Activated CD8-positive, alpha-beta memory T cell treated with anti-CD3 and anti-CD28 coated beads, Interleukin-2, amount 50 U/mL, for 1 hour (primary cell): ENCODE measurements around the gene MVK.

Experiments used
- DNase-seq: peaks from one replicate; pipeline ENCODE4 v3.0.0-alpha.2; 2020; ENCODE audit errors: extremely low read depth

The MVK gene

GRCh38 chr12:109605599-109606228 lies 32.1 kb downstream of the MVK start:
- DNase-seq, result no peak

GRCh38 chr12:109606320-109607028 lies 32.9 kb downstream of the MVK start:
- no peak for DNase-seq

- DNase-seq, result no peak
Observed at GRCh38 chr12:109607618-109608017, 34.0 kb downstream of the MVK start.

GRCh38 chr12:109608270-109608669 lies 34.7 kb downstream of the MVK start:
- DNase-seq, result no peak

GRCh38 chr12:109608793-109609192 lies 35.2 kb downstream of the MVK start:
- DNase-seq, result no peak

- DNase-seq, result no peak
Observed at GRCh38 chr12:109609342-109609741, 35.7 kb downstream of the MVK start.

GRCh38 chr12:109610523-109610922 lies 36.9 kb downstream of the MVK start:
- DNase-seq, result no peak

GRCh38 chr12:109611223-109611622 lies 37.6 kb downstream of the MVK start:
- DNase-seq, result no peak

- DNase-seq, result no peak
Observed at GRCh38 chr12:109612003-109612402, 38.4 kb downstream of the MVK start.

- no peak for DNase-seq
Observed at GRCh38 chr12:109612975-109613502, 39.4 kb downstream of the MVK start.

- DNase-seq, result no peak
Observed at GRCh38 chr12:109613649-109614455, 40.3 kb downstream of the MVK start.

- DNase-seq, result no peak
Observed at GRCh38 chr12:109615556-109616229, 42.1 kb downstream of the MVK start.

GRCh38 chr12:109617491-109617890 lies 43.9 kb downstream of the MVK start:
- no peak for DNase-seq

GRCh38 chr12:109618082-109618481 lies 44.5 kb downstream of the MVK start:
- no peak for DNase-seq

- no peak for DNase-seq
Observed at GRCh38 chr12:109619002-109619604, 45.5 kb downstream of the MVK start.

- no peak for DNase-seq
Observed at GRCh38 chr12:109621211-109621694, 47.7 kb downstream of the MVK start.

GRCh38 chr12:109621901-109622364 lies 48.3 kb downstream of the MVK start:
- DNase-seq, result no peak

- DNase-seq, result no peak
Observed at GRCh38 chr12:109624467-109624866, 50.9 kb downstream of the MVK start.

GRCh38 chr12:109625131-109625559 lies 51.6 kb downstream of the MVK start:
- DNase-seq, result no peak

- DNase-seq, result no peak
Observed at GRCh38 chr12:109625749-109626377, 52.3 kb downstream of the MVK start.
